ENCODE measurements around the gene RAB10.

DNA sequence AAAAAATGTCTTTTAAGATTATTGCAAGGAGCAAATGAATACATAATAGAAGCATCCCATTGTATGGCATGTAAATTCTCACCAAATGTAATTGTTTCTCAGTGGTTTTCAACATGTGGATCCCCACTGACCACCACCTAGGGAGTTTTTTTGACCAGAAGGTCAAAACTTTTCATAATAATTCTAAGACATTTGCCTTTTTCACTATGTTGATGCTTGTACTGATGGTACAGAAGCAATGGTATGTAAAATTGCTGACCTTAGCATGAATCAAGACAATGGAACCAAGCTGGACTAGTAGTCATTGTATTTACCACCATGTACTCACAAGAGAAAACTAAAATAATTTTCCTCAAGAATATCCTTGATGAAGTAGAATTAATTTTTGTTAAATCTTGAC lies 36.8 kb downstream of the RAB10 start:
- no peak for TF ChIP-seq CTCF (IDR thresholded peaks at IDR 0.05; ENCODE audit: low read depth, low read length)
- TF ChIP-seq EZH2phosphoT487 (IDR thresholded peaks at IDR 0.05; ENCODE audit: low read depth) = no peak
